IMR-90 (cell line): ENCODE data around the gene ARGLU1. TPM values are rescaled to one million over a fixed set of nuclear protein-coding genes. Genes with fewer than 3 reads are reported as not detected.
A peak's percentile ranks its signal among the peaks of the same experiment; 100 is the strongest.

ENCODE experiments used
- ATAC-seq: fragments of 200-7000 bp; cut with Tn5 transposase; 2 replicates; pipeline ENCODE4 v1.9.1; 2020; ENCODE audit warnings: low read depth, mild to moderate bottlenecking, moderate library complexity
- BruUV-seq: library from RNA; stranded (reverse); fragments of 400-500 nt; replicated peaks from 2 replicates; lab custom pipeline; 2021; lab: Mats Ljungman, UMichigan
- CTCF ChIA-PET: fragments of 300-600 bp; formaldehyde crosslinking; extraction: SDS; loops from one replicate; lab custom pipeline; 2021; ENCODE audit warnings: antibody characterized with exemption; lab: Yijun Ruan, JAX
- POLR2A ChIA-PET: fragments of 300-600 bp; sonication (Branson Sonifier 250); formaldehyde crosslinking; loops from one replicate; lab custom pipeline; 2022; ENCODE audit warnings: antibody characterized with exemption; ENCODE audit not compliant: unreplicated experiment; lab: Charles Lee
- DNase-seq: peaks from one replicate; pipeline ENCODE4 v3.0.0; 2013
- H2AFZ ChIP-seq: replicated peaks from 2 replicates; pipeline ENCODE3; 2013; ENCODE audit warnings: low read length, mild to moderate bottlenecking; ENCODE audit not compliant: poor library complexity
- H2AK5ac ChIP-seq: 2 replicates; pipeline ENCODE4 v1.6.1; 2013; ENCODE audit warnings: low read depth, low read length, inconsistent platforms
- H2AK9ac ChIP-seq: replicated peaks from 2 replicates; pipeline ENCODE3; 2013; ENCODE audit warnings: mild to moderate bottlenecking, low read depth, low read length, moderate library complexity; ENCODE audit not compliant: poor library complexity
- H2BK120ac ChIP-seq: 2 replicates; pipeline ENCODE4 v1.6.1; 2013; ENCODE audit warnings: low read depth, low read length, inconsistent platforms
- H2BK15ac ChIP-seq: 3 replicates; pipeline ENCODE4 v1.6.1; 2013; ENCODE audit warnings: low read depth, low read length, inconsistent platforms
- H2BK20ac ChIP-seq: 2 replicates; pipeline ENCODE4 v1.6.1; 2013; ENCODE audit warnings: low read depth, mild to moderate bottlenecking, inconsistent platforms, low read length, moderate library complexity
- H2BK5ac ChIP-seq: 2 replicates; pipeline ENCODE4 v1.6.1; 2013; ENCODE audit warnings: mild to moderate bottlenecking, low read depth, low read length, inconsistent platforms; ENCODE audit not compliant: poor library complexity, severe bottlenecking
- H3K14ac ChIP-seq: replicated peaks from 2 replicates; pipeline ENCODE4 v1.6.1; 2013; ENCODE audit warnings: low read depth, low read length, inconsistent platforms
- H3K18ac ChIP-seq: 2 replicates; pipeline ENCODE4 v1.6.1; 2013; ENCODE audit warnings: low read depth, low read length, control low read depth
- H3K23ac ChIP-seq: 2 replicates; pipeline ENCODE4 v1.6.1; 2013; ENCODE audit warnings: low read depth, low read length, inconsistent platforms
- H3K27ac ChIP-seq: 2 replicates; pipeline ENCODE4 v1.5.1; 2013; ENCODE audit warnings: mild to moderate bottlenecking, control low read depth, low read length; ENCODE audit not compliant: insufficient read depth
- H3K27me3 ChIP-seq: 2 replicates; pipeline ENCODE4 v1.6.1; 2013; ENCODE audit warnings: low read length; ENCODE audit not compliant: control insufficient read depth, insufficient read depth
- H3K36me3 ChIP-seq: 2 replicates; pipeline ENCODE4 v1.6.1; 2013; ENCODE audit warnings: low read length, mixed read lengths; ENCODE audit not compliant: control insufficient read depth, insufficient read depth
- H3K4ac ChIP-seq: 2 replicates; pipeline ENCODE4 v1.6.1; 2013; ENCODE audit warnings: low read depth, low read length, inconsistent platforms
- H3K4me1 ChIP-seq: 2 replicates; pipeline ENCODE4 v1.6.1; 2013; ENCODE audit warnings: low read length, mixed read lengths; ENCODE audit not compliant: control insufficient read depth, insufficient read depth
- H3K4me2 ChIP-seq: 2 replicates; pipeline ENCODE4 v1.6.1; 2013; ENCODE audit warnings: low read depth, mild to moderate bottlenecking, control low read depth, low read length, moderate library complexity
- H3K4me3 ChIP-seq: 2 replicates; pipeline ENCODE4 v1.5.1; 2013; ENCODE audit warnings: low read depth, mild to moderate bottlenecking, control low read depth, low read length, moderate library complexity; ENCODE audit not compliant: insufficient read depth
- H3K56ac ChIP-seq: 2 replicates; pipeline ENCODE4 v1.6.1; 2013; ENCODE audit warnings: low read length, inconsistent platforms; ENCODE audit not compliant: insufficient read depth; ENCODE audit errors: extremely low read depth
- H3K79me1 ChIP-seq, 2 experiments: 2 replicates each; pipeline ENCODE4 v1.6.1; 2013; ENCODE audit warnings: low read length in 2 of 2, inconsistent platforms in 1 of 2, low read depth in 1 of 2
- H3K9ac ChIP-seq: 2 replicates; pipeline ENCODE4 v1.6.1; 2013; ENCODE audit warnings: low read depth, low read length, control low read depth
- H3K9me1 ChIP-seq: 2 replicates; pipeline ENCODE4 v1.6.1; 2013; ENCODE audit warnings: low read length, inconsistent platforms; ENCODE audit not compliant: insufficient read depth
- H3K9me3 ChIP-seq: 2 replicates; pipeline ENCODE4 v1.6.1; 2013; ENCODE audit warnings: low read length; ENCODE audit not compliant: control insufficient read depth, insufficient read depth
- H4K20me1 ChIP-seq: 2 replicates; pipeline ENCODE4 v1.6.1; 2013; ENCODE audit warnings: low read length, inconsistent platforms; ENCODE audit not compliant: insufficient read depth
- H4K5ac ChIP-seq: 2 replicates; pipeline ENCODE4 v1.6.1; 2013; ENCODE audit warnings: mild to moderate bottlenecking, low read depth, low read length, control low read depth
- H4K8ac ChIP-seq, 2 experiments: 2 replicates each; pipeline ENCODE4 v1.6.1; 2013; ENCODE audit warnings: low read depth in 2 of 2, low read length in 2 of 2, control low read depth in 1 of 2, inconsistent platforms in 1 of 2
- H4K91ac ChIP-seq: 2 replicates; pipeline ENCODE4 v1.6.1; 2013; ENCODE audit warnings: low read depth, low read length, inconsistent platforms; ENCODE audit not compliant: insufficient read depth
- BHLHE40 ChIP-seq: fragments of 150-350 bp; IDR thresholded peaks from 2 replicates; pipeline ENCODE4 v1.6.1; 2016; ENCODE audit warnings: mild to moderate bottlenecking, low read depth, low read length
- CEBPB ChIP-seq: IDR thresholded peaks from 2 replicates; pipeline ENCODE4 v1.6.1; 2012; ENCODE audit warnings: low read depth, low read length, improper control_type of control experiment
- CTCF ChIP-seq: conservative IDR thresholded peaks from 2 replicates; pipeline ENCODE4 v1.5.1; 2012; ENCODE audit warnings: mild to moderate bottlenecking, low read depth, low read length, improper control_type of control experiment
- FOS ChIP-seq: fragments of 150-350 bp; IDR thresholded peaks from 2 replicates; pipeline ENCODE4 v1.6.1; 2016; ENCODE audit warnings: low read depth, low read length
- MAFK ChIP-seq: IDR thresholded peaks from 2 replicates; pipeline ENCODE4 v1.6.1; 2012; ENCODE audit warnings: low read depth, low read length, improper control_type of control experiment
- MXI1 ChIP-seq: IDR thresholded peaks from 2 replicates; pipeline ENCODE4 v1.6.1; 2012; ENCODE audit warnings: low read depth, mild to moderate bottlenecking, low read length, moderate library complexity, borderline replicate concordance
- POLR2A ChIP-seq: IDR thresholded peaks from 2 replicates; pipeline ENCODE4 v1.6.1; 2012; ENCODE audit warnings: mild to moderate bottlenecking, low read depth, low read length
- RCOR1 ChIP-seq: IDR thresholded peaks from 2 replicates; pipeline ENCODE4 v1.6.1; 2012; ENCODE audit warnings: mild to moderate bottlenecking, low read length, improper control_type of control experiment; ENCODE audit not compliant: insufficient replicate concordance
- USF2 ChIP-seq: fragments of 150-350 bp; IDR thresholded peaks from 2 replicates; pipeline ENCODE4 v1.6.1; 2017; ENCODE audit warnings: mild to moderate bottlenecking, antibody characterized with exemption, low read length, low read depth
- WGBS, 2 experiments: methylation state at CpG; one replicate each; pipeline versions ENCODE4 v1.1.5 to v1.1.7; 2013; ENCODE audit warnings: missing lambda C conversion rate in 2 of 2; ENCODE audit not compliant: insufficient read length in 1 of 2; ENCODE audit errors: extremely low coverage in 2 of 2; 5-methylcytosine and 5-hydroxymethylcytosine counted together
- dilution Hi-C: fragments of 300-500 bp; cut with HindIII; formaldehyde crosslinking; loops from one replicate; pipeline ENCODE4 v1.14.3; 2018; ENCODE audit warnings: low sequenced_read_pairs; ENCODE audit not compliant: unreplicated experiment
- in situ Hi-C: fragments of 300-500 bp; cut with MboI; formaldehyde crosslinking; loops from 3 replicates; pipeline ENCODE4 v1.14.3; 2019; ENCODE audit warnings: low sequenced_read_pairs, inconsistent platforms, mixed read lengths
- intact Hi-C: fragments of 100-400 bp; cut with micrococcal nuclease; formaldehyde crosslinking; loops from 2 replicates; pipeline ENCODE4 v1.10.0; 2022
- polyA plus RNA-seq, 3 experiments: library from polyadenylated mRNA; depleted of rRNA; stranded (reverse); fragments of >200 nt; gene quantifications; 2 replicates each; pipeline ENCODE4 v1.2.3, GENCODE V29; 2012; ENCODE audit warnings: low replicate concordance in 1 of 3
- total RNA-seq: library from RNA; depleted of rRNA; stranded (reverse); fragments of >200 nt; gene quantifications from 2 replicates; pipeline ENCODE4 v1.2.3, GENCODE V29; 2012

Gene ARGLU1
- total and polyA plus RNA-seq, 2 of the 4 experiments (the other 2 are of a cell fraction), result 11.1 to 51.4 TPM

- Histone ChIP-seq H3K27me3 (no peaks in the 10 kb centered on the region), H3K4me1 (peaks cover 14% of the 10 kb centered on the region), H2AK9ac (no peak overlapping the region), H2AFZ (peak overlapping the region; percentile 52), H3K79me1 (peaks cover 5 to 25% of the 10 kb centered on the region in 2 experiments; a peak in 3 of 4 replicates), H2BK20ac (no peak overlapping the region), H3K9ac (peak overlapping the region; percentile 97), H3K14ac (peak overlapping the region; percentile 39), H2BK15ac (no peak overlapping the region), H3K4ac (no peak overlapping the region), H3K9me3 (no peaks in the 10 kb centered on the region), H4K20me1 (peaks cover 60% of the 10 kb centered on the region), H3K56ac (peak overlapping the region; percentile 53; the same call in 1 of the 2 replicates), H4K91ac (no peak overlapping the region), H4K5ac (no peak overlapping the region), H4K8ac (peak overlapping the region in 1 of 2 experiments; percentile 71; a peak in 1 of 4 replicates), H3K4me2 (peak overlapping the region; percentile 95), H2BK5ac (peak overlapping the region; percentile 79), H3K4me3 (peak overlapping the region; percentile 85), H3K9me1 (peaks cover 16% of the 10 kb centered on the region), H2BK120ac (no peak overlapping the region), H3K36me3 (no peaks in the 10 kb centered on the region), H3K23ac (peak overlapping the region; percentile 39), H3K27ac (peak overlapping the region; percentile 99), H3K18ac (no peak overlapping the region), H2AK5ac (no peak overlapping the region)
- ChIA-PET CTCF (no interaction called here), POLR2A (interaction anchor here (0.6 kb wide), 3 partner anchors 16 to 585 kb away, joined by 3 to 4 read pairs (median 4); no protein-coding TSS in a partner anchor)
- ATAC-seq (peak; percentile 50), DNase-seq (peak; percentile 62)
- in situ Hi-C loops (no loop called here), intact Hi-C loops (loop anchor here (5.0 kb wide), 2 partner anchors 350 to 555 kb away; no protein-coding TSS in a partner anchor), dilution Hi-C loops (no loop called here)
- BruUV-seq, result no TSS peak
- TF ChIP-seq MAFK, result no peak
- TF ChIP-seq MXI1, result no peak
- TF ChIP-seq RCOR1, result no peak
- no peak; the same call in 1 of the 2 replicates for TF ChIP-seq POLR2A
- TF ChIP-seq FOS, result no peak
- TF ChIP-seq BHLHE40, result no peak
- TF ChIP-seq USF2, result no peak
- TF ChIP-seq CTCF, result no peak
- no peak for TF ChIP-seq CEBPB
- WGBS, 2 experiments, result 1% methylated on average over 25 of the region's 34 CpGs; no CpG with 5 or more reads in 1 of the 2 experiments
Observed at GRCh38 chr13:106566641-106567473, 1.1 kb downstream of the ARGLU1 start.
